H9 (cell line): ENCODE data around the gene NPAS3. TPM values are rescaled to one million over a fixed set of nuclear protein-coding genes. Genes with fewer than 3 reads are reported as not detected.

Experiments used
- DNase-seq: peaks from one replicate; pipeline ENCODE4 v3.0.0-alpha.2; 2017
- H2AFZ ChIP-seq: one replicate; pipeline ENCODE4 v1.6.1; 2013; ENCODE audit warnings: mild to moderate bottlenecking, low read length, control low read depth, moderate library complexity
- H2AK5ac ChIP-seq: 2 replicates; pipeline ENCODE4 v1.6.1; 2013; ENCODE audit warnings: low read length, control low read depth, mixed read lengths; ENCODE audit not compliant: insufficient read length
- H2BK120ac ChIP-seq: one replicate; pipeline ENCODE4 v1.6.1; 2013; ENCODE audit warnings: low read depth, mild to moderate bottlenecking, low read length, control low read depth, inconsistent platforms; ENCODE audit not compliant: poor library complexity, severe bottlenecking
- H2BK12ac ChIP-seq: 2 replicates; pipeline ENCODE4 v1.6.1; 2013; ENCODE audit warnings: low read length, control low read depth, mixed read lengths, low read depth; ENCODE audit not compliant: insufficient read length
- H2BK15ac ChIP-seq: 2 replicates; pipeline ENCODE4 v1.6.1; 2013; ENCODE audit warnings: low read depth, low read length, control low read depth
- H2BK20ac ChIP-seq: one replicate; pipeline ENCODE4 v1.6.1; 2013; ENCODE audit warnings: low read depth, mild to moderate bottlenecking, low read length, control low read depth, inconsistent platforms; ENCODE audit not compliant: poor library complexity, severe bottlenecking
- H2BK5ac ChIP-seq: 2 replicates; pipeline ENCODE4 v1.6.1; 2013; ENCODE audit warnings: low read length, control low read depth, mixed read lengths; ENCODE audit not compliant: insufficient read length
- H3K14ac ChIP-seq: 2 replicates; pipeline ENCODE4 v1.6.1; 2013; ENCODE audit warnings: low read length, control low read depth; ENCODE audit not compliant: insufficient read depth
- H3K18ac ChIP-seq: 2 replicates; pipeline ENCODE4 v1.6.1; 2013; ENCODE audit warnings: low read depth, mild to moderate bottlenecking, mixed read lengths, low read length, control low read depth; ENCODE audit not compliant: insufficient read length
- H3K23ac ChIP-seq: 2 replicates; pipeline ENCODE4 v1.6.1; 2013; ENCODE audit warnings: low read length, control low read depth, mixed read lengths, low read depth; ENCODE audit not compliant: insufficient read length
- H3K23me2 ChIP-seq: 2 replicates; pipeline ENCODE4 v1.6.1; 2013; ENCODE audit warnings: low read depth, mild to moderate bottlenecking, mixed read lengths, low read length, control low read depth; ENCODE audit not compliant: insufficient read length, poor library complexity, severe bottlenecking
- H3K27ac ChIP-seq: 2 replicates; pipeline ENCODE4 v1.5.1; 2013; ENCODE audit warnings: low read length, control low read depth, mixed read lengths, low read depth; ENCODE audit not compliant: insufficient read length
- H3K27me3 ChIP-seq: 2 replicates; pipeline ENCODE4 v1.6.1; 2013; ENCODE audit warnings: low read length, control low read depth, inconsistent platforms; ENCODE audit not compliant: insufficient read depth
- H3K4ac ChIP-seq: 2 replicates; pipeline ENCODE4 v1.6.1; 2013; ENCODE audit warnings: low read depth, mild to moderate bottlenecking, control low read depth, inconsistent platforms, low read length, moderate library complexity
- H3K4me1 ChIP-seq: 2 replicates; pipeline ENCODE4 v1.6.1; 2013; ENCODE audit warnings: low read length, control low read depth, inconsistent platforms; ENCODE audit not compliant: insufficient read depth
- H3K4me2 ChIP-seq: 2 replicates; pipeline ENCODE4 v1.6.1; 2013; ENCODE audit warnings: low read length, control low read depth, mixed read lengths; ENCODE audit not compliant: insufficient read length, insufficient read depth
- H3K56ac ChIP-seq: 2 replicates; pipeline ENCODE4 v1.6.1; 2013; ENCODE audit warnings: low read depth, mild to moderate bottlenecking, mixed read lengths, low read length, control low read depth; ENCODE audit not compliant: insufficient read length
- H3K79me1 ChIP-seq: 2 replicates; pipeline ENCODE4 v1.6.1; 2013; ENCODE audit warnings: low read depth, mild to moderate bottlenecking, moderate library complexity, low read length, control low read depth, inconsistent platforms; ENCODE audit not compliant: insufficient read depth, poor library complexity, severe bottlenecking
- H3K79me2 ChIP-seq: 2 replicates; pipeline ENCODE4 v1.6.1; 2013; ENCODE audit warnings: low read length, control low read depth, inconsistent platforms; ENCODE audit not compliant: insufficient read depth
- H3K9ac ChIP-seq: 2 replicates; pipeline ENCODE4 v1.6.1; 2013; ENCODE audit warnings: low read length, control low read depth, mixed read lengths; ENCODE audit not compliant: insufficient read length; ENCODE audit errors: extremely low read depth
- H3K9me3 ChIP-seq: one replicate; pipeline ENCODE4 v1.6.1; 2013; ENCODE audit warnings: low read depth, low read length, inconsistent platforms; ENCODE audit not compliant: control insufficient read depth
- H3T11ph ChIP-seq: one replicate; pipeline ENCODE4 v1.6.1; 2013; ENCODE audit warnings: mild to moderate bottlenecking, low read length, control low read depth, inconsistent platforms
- H4K20me1 ChIP-seq: one replicate; pipeline ENCODE4 v1.6.1; 2013; ENCODE audit not compliant: control insufficient read depth, insufficient read length, insufficient read depth
- H4K5ac ChIP-seq: 2 replicates; pipeline ENCODE4 v1.6.1; 2013; ENCODE audit warnings: low read depth, mild to moderate bottlenecking, mixed read lengths, low read length, control low read depth; ENCODE audit not compliant: insufficient read length
- H4K8ac ChIP-seq: replicated peaks from 2 replicates; pipeline ENCODE4 v1.6.1; 2013; ENCODE audit warnings: low read length, control low read depth, mixed read lengths, low read depth; ENCODE audit not compliant: insufficient read length
- H4K91ac ChIP-seq: 2 replicates; pipeline ENCODE4 v1.6.1; 2013; ENCODE audit warnings: low read depth, mild to moderate bottlenecking, moderate library complexity, mixed read lengths, low read length, control low read depth; ENCODE audit not compliant: insufficient read length
- H3K27ac Mint-ChIP-seq, 3 experiments: 2 replicates in 2 of 3; 3 replicates in 1 of 3; pipeline ENCODE4 v1.8.0; 2020 to 2021; ENCODE audit warnings: mixed read lengths in 3 of 3, mild to moderate bottlenecking in 1 of 3, moderate library complexity in 1 of 3
- H3K27me3 Mint-ChIP-seq: 2 replicates; pipeline ENCODE4 v1.8.0; 2021; ENCODE audit warnings: low read depth, mild to moderate bottlenecking, moderate library complexity, mixed read lengths
- H3K36me3 Mint-ChIP-seq, 3 experiments: 2 replicates in 2 of 3; 3 replicates in 1 of 3; pipeline ENCODE4 v1.8.0; 2020 to 2021; ENCODE audit warnings: low read depth in 3 of 3, mixed read lengths in 3 of 3; ENCODE audit not compliant: insufficient read depth in 1 of 3
- H3K4me1 Mint-ChIP-seq, 2 experiments: 2 replicates each; pipeline ENCODE4 v1.8.0; 2020; ENCODE audit warnings: mixed read lengths in 2 of 2
- H3K4me3 Mint-ChIP-seq, 2 experiments: 2 replicates in 1 of 2; 3 replicates in 1 of 2; pipeline ENCODE4 v1.8.0; 2020 to 2021; ENCODE audit warnings: mild to moderate bottlenecking in 2 of 2, mixed read lengths in 2 of 2, moderate library complexity in 1 of 2
- H3K9me3 Mint-ChIP-seq, 2 experiments: 2 replicates in 1 of 2; 3 replicates in 1 of 2; pipeline ENCODE4 v1.8.0; 2020; ENCODE audit warnings: mild to moderate bottlenecking in 2 of 2, mixed read lengths in 2 of 2, moderate library complexity in 1 of 2
- WGBS: extraction: QIAGEN DNeasy Blood & Tissue Kit; methylation state at CpG from one replicate; pipeline ENCODE4 v1.1.7; 2013; ENCODE audit warnings: missing lambda C conversion rate, low lambda C conversion rate, mixed read lengths; ENCODE audit not compliant: insufficient read length; ENCODE audit errors: extremely low coverage; 5-methylcytosine and 5-hydroxymethylcytosine counted together
- total RNA-seq: library from RNA; stranded (reverse); gene quantifications from 2 replicates; pipeline ENCODE4 v1.2.1, GENCODE V29; 2021
- TF ChIP-seq, protein P1 (sequence below): fragments of 200-600 bp; sonication (generic); conservative IDR thresholded peaks from 3 replicates; pipeline ENCODE4 v1.8.0; 2021; ENCODE audit warnings: antibody characterized with exemption, mild to moderate bottlenecking

Gene NPAS3
- total RNA-seq, 1 experiment from 2014 or later, result 0.17 TPM

DNA sequence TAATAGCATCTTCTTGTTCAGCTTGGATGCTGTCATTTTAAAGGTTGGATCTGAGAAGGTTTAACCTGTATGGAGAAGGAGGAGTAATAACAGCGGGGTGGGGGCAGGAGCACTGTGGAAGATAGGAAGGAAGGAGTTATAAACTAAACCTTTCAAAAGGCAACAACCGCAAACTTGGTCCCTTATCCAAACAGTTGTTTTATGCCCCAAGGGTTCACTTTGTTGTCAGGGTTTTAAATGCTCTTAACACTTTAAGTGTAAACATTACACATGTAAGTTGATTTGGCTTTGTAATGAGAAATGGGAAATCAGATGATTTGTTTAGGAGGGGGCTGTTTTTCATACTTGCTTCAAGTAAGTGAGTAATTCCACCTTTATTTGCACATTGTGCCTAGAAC lies 3.0 kb downstream of the NPAS3 start:
- peaks cover 14% of the 10 kb centered on the region for H3K23me2 ChIP-seq
- no peak overlapping the region for H3K4me2 ChIP-seq
- no peak overlapping the region for H2BK120ac ChIP-seq
- no peak overlapping the region for H3T11ph ChIP-seq
- Mint-ChIP-seq H3K9me3 (no peaks in the 10 kb centered on the region), H3K27ac (no peak overlapping the region), H3K4me1 (peaks cover 18% of the 10 kb centered on the region in 2 experiments), H3K27me3 (peaks cover 41% of the 10 kb centered on the region), H3K4me3 (no peak overlapping the region), H3K36me3 (no peaks in the 10 kb centered on the region; a peak in 1 of 7 replicates)
- H3K4ac ChIP-seq, result no peak overlapping the region
- H2BK5ac ChIP-seq, result no peak overlapping the region
- H4K5ac ChIP-seq, result no peak overlapping the region
- no peak overlapping the region for H4K8ac ChIP-seq
- H3K9me3 ChIP-seq, result no peaks in the 10 kb centered on the region
- no peak overlapping the region for H2BK20ac ChIP-seq
- H3K14ac ChIP-seq, result no peak overlapping the region
- H3K79me1 ChIP-seq, result no peaks in the 10 kb centered on the region
- H2AFZ ChIP-seq, result no peak overlapping the region
- H3K23ac ChIP-seq, result no peak overlapping the region
- H3K27ac ChIP-seq, result no peak overlapping the region
- TF ChIP-seq, protein P1, sequence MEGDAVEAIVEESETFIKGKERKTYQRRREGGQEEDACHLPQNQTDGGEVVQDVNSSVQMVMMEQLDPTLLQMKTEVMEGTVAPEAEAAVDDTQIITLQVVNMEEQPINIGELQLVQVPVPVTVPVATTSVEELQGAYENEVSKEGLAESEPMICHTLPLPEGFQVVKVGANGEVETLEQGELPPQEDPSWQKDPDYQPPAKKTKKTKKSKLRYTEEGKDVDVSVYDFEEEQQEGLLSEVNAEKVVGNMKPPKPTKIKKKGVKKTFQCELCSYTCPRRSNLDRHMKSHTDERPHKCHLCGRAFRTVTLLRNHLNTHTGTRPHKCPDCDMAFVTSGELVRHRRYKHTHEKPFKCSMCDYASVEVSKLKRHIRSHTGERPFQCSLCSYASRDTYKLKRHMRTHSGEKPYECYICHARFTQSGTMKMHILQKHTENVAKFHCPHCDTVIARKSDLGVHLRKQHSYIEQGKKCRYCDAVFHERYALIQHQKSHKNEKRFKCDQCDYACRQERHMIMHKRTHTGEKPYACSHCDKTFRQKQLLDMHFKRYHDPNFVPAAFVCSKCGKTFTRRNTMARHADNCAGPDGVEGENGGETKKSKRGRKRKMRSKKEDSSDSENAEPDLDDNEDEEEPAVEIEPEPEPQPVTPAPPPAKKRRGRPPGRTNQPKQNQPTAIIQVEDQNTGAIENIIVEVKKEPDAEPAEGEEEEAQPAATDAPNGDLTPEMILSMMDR, result no peak
- no peak overlapping the region for H3K9ac ChIP-seq
- no peak for DNase-seq
- H2BK15ac ChIP-seq, result no peak overlapping the region
- H4K91ac ChIP-seq, result no peak overlapping the region
- H2BK12ac ChIP-seq, result no peak overlapping the region
- H3K56ac ChIP-seq, result no peak overlapping the region
- no CpG with 5 or more reads among the region's 2 CpGs for WGBS
- H2AK5ac ChIP-seq, result no peak overlapping the region
- no peaks in the 10 kb centered on the region for H3K79me2 ChIP-seq
- H3K4me1 ChIP-seq, result no peaks in the 10 kb centered on the region; the same call in 1 of the 2 replicates
- no peak overlapping the region for H3K18ac ChIP-seq
- no peaks in the 10 kb centered on the region for H4K20me1 ChIP-seq
- H3K27me3 ChIP-seq, result peaks cover 13% of the 10 kb centered on the region
